HEK293 (cell line): ENCODE data around the gene PHF20.

Source experiments
- SCRT1 ChIP-seq: fragments of 450-650 bp; formaldehyde crosslinking; IDR thresholded peaks from 2 replicates; pipeline ENCODE4 v1.5.1; 2016; ENCODE audit warnings: missing biosample characterization, missing genetic modification characterization, borderline replicate concordance
- ZNF133 ChIP-seq: fragments of 450-650 bp; formaldehyde crosslinking; IDR thresholded peaks from 2 replicates; pipeline ENCODE4 v1.5.1; 2016; ENCODE audit warnings: missing biosample characterization, missing genetic modification characterization
- ZNF558 ChIP-seq: fragments of 450-650 bp; formaldehyde crosslinking; IDR thresholded peaks from 2 replicates; pipeline ENCODE4 v1.5.1; 2016; ENCODE audit warnings: missing biosample characterization, missing genetic modification characterization
- TF ChIP-seq, protein P1 (sequence below): sonication (generic); formaldehyde crosslinking; IDR thresholded peaks from 2 replicates; pipeline ENCODE4 v1.8.1; 2022; ENCODE audit warnings: mild to moderate bottlenecking, moderate library complexity, missing genetic modification reagents

- TF ChIP-seq ZNF558 (tag by site-specific recombination) (no peak), SCRT1 (no peak), ZNF133 (tag by site-specific recombination) (no peak)
- TF ChIP-seq, protein P1, sequence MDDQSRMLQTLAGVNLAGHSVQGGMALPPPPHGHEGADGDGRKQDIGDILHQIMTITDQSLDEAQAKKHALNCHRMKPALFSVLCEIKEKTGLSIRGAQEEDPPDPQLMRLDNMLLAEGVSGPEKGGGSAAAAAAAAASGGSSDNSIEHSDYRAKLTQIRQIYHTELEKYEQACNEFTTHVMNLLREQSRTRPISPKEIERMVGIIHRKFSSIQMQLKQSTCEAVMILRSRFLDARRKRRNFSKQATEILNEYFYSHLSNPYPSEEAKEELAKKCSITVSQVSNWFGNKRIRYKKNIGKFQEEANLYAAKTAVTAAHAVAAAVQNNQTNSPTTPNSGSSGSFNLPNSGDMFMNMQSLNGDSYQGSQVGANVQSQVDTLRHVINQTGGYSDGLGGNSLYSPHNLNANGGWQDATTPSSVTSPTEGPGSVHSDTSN (CRISPR knock-in tag) = no peak
These were observed 180.9 kb downstream of the PHF20 start for GRCh38 chr20:35952480-35953386.
